Vagina (tissue), 2 donors: ENCODE measurements around the gene DVL2. TPM values are rescaled to one million over a fixed set of nuclear protein-coding genes. Genes with fewer than 3 reads are reported as not detected.

ENCODE experiments used
- DNase-seq, 2 donors: peaks; one replicate each; pipeline ENCODE4 v3.0.0-alpha.2; 2017; ENCODE audit errors: extremely low spot score in 2 of 2
- H3K27ac ChIP-seq: fragments of 200-600 bp; sonication (generic); one replicate; pipeline ENCODE4 v1.5.1; 2019
- H3K27me3 ChIP-seq: fragments of 200-600 bp; sonication (generic); one replicate; pipeline ENCODE4 v1.5.1; 2019
- H3K36me3 ChIP-seq, 2 donors: fragments of 200-600 bp; sonication (generic); one replicate each; pipeline ENCODE4 v1.5.1; 2017 to 2019
- H3K4me1 ChIP-seq: fragments of 200-600 bp; sonication (generic); one replicate; pipeline ENCODE4 v1.5.1; 2019
- H3K4me3 ChIP-seq, 2 donors: fragments of 200-600 bp; sonication (generic); 1 replicate in 1 of 2; 2 replicates in 1 of 2; pipeline ENCODE4 v1.5.1; 2016 to 2019
- H3K9me3 ChIP-seq: fragments of 200-600 bp; sonication (generic); one replicate; pipeline ENCODE4 v1.5.1; 2019
- CTCF ChIP-seq, 3 experiments: fragments of 450-650 bp in 2 of 3; fragments of 200-600 bp in 1 of 3; sonication (generic) in 1 of 3; IDR thresholded peaks; one replicate each; pipeline ENCODE4 v1.5.1; 2017 to 2019; ENCODE audit warnings: antibody characterized with exemption in 3 of 3, mild to moderate bottlenecking in 2 of 3, moderate library complexity in 2 of 3
- POLR2A ChIP-seq, 2 donors: fragments of 450-650 bp; IDR thresholded peaks; one replicate each; pipeline ENCODE4 v1.6.1; 2017; ENCODE audit warnings: antibody characterized with exemption in 2 of 2, mild to moderate bottlenecking in 2 of 2, moderate library complexity in 2 of 2
- POLR2AphosphoS5 ChIP-seq, 2 donors: sonication (generic); formaldehyde crosslinking; IDR thresholded peaks; one replicate each; pipeline ENCODE4 v1.9.0; 2017; ENCODE audit warnings: antibody characterized with exemption in 2 of 2, mild to moderate bottlenecking in 2 of 2, low read depth in 1 of 2; ENCODE audit not compliant: insufficient read depth in 1 of 2
- intact Hi-C: fragments of 100-400 bp; cut with DNase I; formaldehyde crosslinking; loops from one replicate; pipeline ENCODE4 v1.15.1; 2023
- total RNA-seq: library from RNA; depleted of rRNA; stranded (reverse); fragments of >200 nt; gene quantifications from one replicate; pipeline ENCODE4 v1.2.3, GENCODE V29; 2016

DVL2 gene
- total RNA-seq, 1 donor from 2014 or later = 53.0 TPM

- DNase-seq = no peak
- peak overlapping the region in 1 of 2 donors; percentile 44 for H3K4me3 ChIP-seq
- no peak for TF ChIP-seq CTCF (IDR thresholded peaks at IDR 0.05)
- TF ChIP-seq POLR2A (IDR thresholded peaks at IDR 0.05) = no peak
- TF ChIP-seq POLR2AphosphoS5 (IDR thresholded peaks at IDR 0.05; ENCODE audit: insufficient read depth in 1 of 2, low read depth in 1 of 2) = no peak
- peaks cover 0 to 12% of the 10 kb centered on the region in 2 donors for H3K36me3 ChIP-seq
- peaks cover 11% of the 10 kb centered on the region for H3K27me3 ChIP-seq
- intact Hi-C loops = loop anchor here (5.0 kb wide), 1 partner anchor 527 kb away; no protein-coding TSS in a partner anchor
- H3K27ac ChIP-seq = no peak overlapping the region
- no peaks in the 10 kb centered on the region for H3K9me3 ChIP-seq
- peaks cover 36% of the 10 kb centered on the region for H3K4me1 ChIP-seq
These were observed 25.8 kb upstream of the DVL2 start for GRCh38 chr17:7260151-7260550.

DNA sequence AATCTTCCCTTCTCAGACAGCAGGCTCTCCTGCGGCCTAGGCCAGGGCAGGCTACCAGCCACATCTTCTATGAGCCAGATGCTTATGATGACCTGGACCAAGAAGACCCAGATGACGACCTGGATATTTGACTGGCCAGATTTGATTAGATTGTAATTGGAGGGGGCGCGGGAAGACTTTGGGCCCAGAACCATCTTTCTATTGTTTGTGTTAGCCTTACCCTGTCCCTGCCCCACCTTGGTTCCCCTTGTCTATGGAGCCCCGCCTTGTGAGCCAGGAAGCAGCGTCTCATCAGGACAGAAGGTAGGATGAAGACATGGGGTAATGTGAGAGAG is 25.2 kb upstream of the DVL2 start:
- peaks cover 36% of the 10 kb centered on the region for H3K4me1 ChIP-seq
- peaks cover 0 to 15% of the 10 kb centered on the region in 2 donors for H3K36me3 ChIP-seq
- H3K9me3 ChIP-seq = no peaks in the 10 kb centered on the region
- H3K4me3 ChIP-seq = no peak overlapping the region
- no peak for TF ChIP-seq CTCF (IDR thresholded peaks at IDR 0.05)
- no peak for TF ChIP-seq POLR2AphosphoS5 (IDR thresholded peaks at IDR 0.05; ENCODE audit: insufficient read depth in 1 of 2, low read depth in 1 of 2)
- TF ChIP-seq POLR2A (IDR thresholded peaks at IDR 0.05) = no peak
- peaks cover 11% of the 10 kb centered on the region for H3K27me3 ChIP-seq
- H3K27ac ChIP-seq = no peak overlapping the region
- DNase-seq = no peak
- intact Hi-C loops = loop anchor here (10.0 kb wide), 1 partner anchor 305 kb away; the partner anchor contains the start of gene SENP3

DNA sequence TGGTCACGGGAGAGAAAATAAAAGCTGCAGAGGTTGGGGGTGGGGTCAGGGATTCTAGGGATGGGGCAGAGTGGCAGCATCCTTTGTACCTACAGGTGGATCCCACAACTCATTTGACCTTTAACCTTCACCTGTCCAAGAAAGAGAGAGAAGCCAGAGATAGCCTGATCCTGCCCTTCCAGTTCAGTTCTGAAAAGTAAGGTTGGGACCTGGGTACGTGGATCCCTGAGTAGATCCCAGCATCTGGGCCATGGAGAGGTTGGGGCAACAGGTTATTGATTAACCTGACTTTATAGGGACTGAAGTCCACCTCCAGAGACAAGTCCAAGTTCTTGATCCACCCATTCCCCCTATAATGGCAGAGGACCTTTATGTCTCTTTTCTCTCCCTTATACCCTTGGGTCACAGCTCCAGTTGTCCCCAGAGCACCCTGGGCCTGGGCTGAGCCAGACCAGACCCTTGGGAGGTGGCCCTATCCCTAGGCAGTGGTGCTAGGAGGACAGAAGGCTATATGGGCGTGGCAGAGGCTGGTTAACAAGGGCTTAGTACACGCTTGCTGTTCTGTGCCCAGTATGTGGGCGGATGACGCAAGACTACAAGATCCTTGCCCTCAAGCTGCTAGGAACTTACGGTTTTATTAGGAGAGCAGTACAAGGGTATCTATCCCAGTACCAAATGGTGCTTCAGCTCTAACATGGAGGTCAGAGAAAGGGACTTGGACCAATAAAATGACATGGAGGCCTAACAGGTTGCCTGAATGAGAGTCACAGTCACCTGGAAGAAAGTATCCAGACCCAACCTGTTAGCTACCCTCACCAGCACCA is 24.6 kb upstream of the DVL2 start:
- no peak for DNase-seq
- Histone ChIP-seq H3K36me3 (peaks cover 0 to 15% of the 10 kb centered on the region in 2 donors), H3K4me3 (no peak overlapping the region), H3K27ac (no peak overlapping the region), H3K4me1 (peaks cover 34% of the 10 kb centered on the region), H3K9me3 (no peaks in the 10 kb centered on the region), H3K27me3 (peaks cover 11% of the 10 kb centered on the region)
- intact Hi-C loops = loop anchor here (10.0 kb wide), 1 partner anchor 306 kb away; the partner anchor contains the start of gene SENP3
- peak in 1 of 2 donors; percentile 11 for TF ChIP-seq POLR2AphosphoS5 (IDR thresholded peaks at IDR 0.05; ENCODE audit: insufficient read depth in 1 of 2, low read depth in 1 of 2)
- TF ChIP-seq CTCF (IDR thresholded peaks at IDR 0.05) = no peak

DNA sequence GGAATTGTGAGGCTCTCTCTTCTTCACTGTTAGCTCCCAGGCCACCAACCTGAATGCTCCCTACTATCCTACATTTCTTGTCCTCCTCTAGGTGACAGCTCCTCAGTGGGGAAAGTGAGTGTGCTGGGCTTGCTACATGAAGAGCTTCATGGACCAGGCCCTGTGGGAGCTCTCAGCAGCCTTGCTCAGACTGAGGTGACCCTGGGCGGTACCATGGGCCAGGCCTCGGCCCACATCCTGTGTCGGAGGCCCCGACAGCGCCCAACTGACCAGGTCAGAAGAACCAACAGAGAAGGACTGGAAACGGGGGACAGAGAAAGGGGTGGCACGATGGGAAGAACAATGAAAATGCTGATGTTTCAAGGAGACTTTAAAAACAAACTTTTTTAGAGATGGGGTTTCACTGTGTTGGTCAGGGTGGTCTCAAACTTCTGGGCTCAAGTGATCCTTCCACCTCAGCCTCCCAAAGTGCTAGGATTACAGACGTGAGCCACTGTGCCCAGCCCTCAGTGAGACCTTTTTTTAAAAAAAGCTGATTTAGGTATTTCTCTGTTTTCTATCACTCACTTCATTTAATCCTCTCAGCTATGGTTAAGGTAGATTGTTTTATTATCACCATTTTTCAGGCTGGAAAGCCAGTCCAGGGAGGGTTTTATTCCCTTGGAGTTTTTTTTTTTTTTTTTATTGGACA is 22.6 kb upstream of the DVL2 start:
- Histone ChIP-seq H3K36me3 (peaks cover 0 to 15% of the 10 kb centered on the region in 2 donors), H3K27me3 (peaks cover under 1% of the 10 kb centered on the region), H3K4me3 (no peak overlapping the region), H3K4me1 (peaks cover 29% of the 10 kb centered on the region), H3K9me3 (no peaks in the 10 kb centered on the region), H3K27ac (no peak overlapping the region)
- TF ChIP-seq CTCF (IDR thresholded peaks at IDR 0.05) (no peak), POLR2A (IDR thresholded peaks at IDR 0.05) (no peak), POLR2AphosphoS5 (IDR thresholded peaks at IDR 0.05; ENCODE audit: insufficient read depth in 1 of 2, low read depth in 1 of 2) (no peak)
- intact Hi-C loops = loop anchor here (10.0 kb wide), 1 partner anchor 308 kb away; the partner anchor contains the start of gene SENP3
- DNase-seq = no peak
